ENCODE measurements around the gene AGO4. TPM values are rescaled to one million over a fixed set of nuclear protein-coding genes. Genes with fewer than 3 reads are reported as not detected.
A peak's percentile ranks its signal among the peaks of the same experiment; 100 is the strongest.

Gene AGO4
- total RNA-seq, 1 donor from 2014 or later: 26.4 TPM

DNA sequence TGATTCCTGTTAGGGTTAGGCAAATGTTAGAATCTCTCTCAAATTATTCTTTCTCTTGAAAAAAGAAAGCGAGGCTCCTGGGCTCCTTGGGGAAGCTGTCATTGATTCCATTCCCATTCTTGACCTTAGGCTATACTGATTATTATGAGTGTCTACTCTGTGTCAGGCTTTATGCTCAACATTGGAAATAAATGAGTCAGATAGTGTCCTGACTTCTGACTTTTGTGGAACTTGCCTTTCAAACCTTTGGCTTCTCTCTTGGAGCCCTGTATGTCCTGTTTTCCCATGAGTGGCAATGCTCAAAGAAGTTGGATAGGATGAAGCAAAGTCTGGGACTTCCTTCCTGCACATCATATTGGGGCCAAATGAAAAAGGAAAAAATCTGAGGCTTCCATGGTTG, 86.8 kb downstream of the AGO4 start:
- Mint-ChIP-seq H3K36me3 (peaks cover 27% of the 10 kb centered on the region), H3K27ac (no peak overlapping the region)

DNA sequence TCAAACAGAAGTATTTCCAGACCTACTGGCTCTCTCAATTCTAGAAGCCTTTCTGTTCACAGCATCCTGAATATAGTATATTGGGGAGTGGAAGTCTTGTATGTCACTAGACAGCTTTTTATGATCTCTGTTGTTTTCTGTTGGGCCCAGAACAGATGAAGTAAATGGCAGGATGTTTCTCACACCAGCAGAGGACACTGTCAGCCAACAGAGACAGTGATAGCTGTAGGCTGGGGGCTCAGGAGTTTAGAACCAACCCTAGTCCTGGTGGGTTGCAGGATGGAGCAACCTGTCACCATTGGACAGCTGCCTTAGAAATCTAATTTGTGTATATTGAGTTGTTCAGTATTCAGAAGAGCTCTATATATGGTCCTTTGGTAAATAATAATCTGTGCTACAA, 92.1 kb downstream of the AGO4 start:
- H3K36me3 ChIP-seq: no peaks in the 10 kb centered on the region
- H3K36me3 Mint-ChIP-seq: peaks cover 34% of the 10 kb centered on the region
- H2AFZ ChIP-seq (replicated peaks): no peak overlapping the region
- no peak for DNase-seq (ENCODE audit: low spot score)
- no peaks in the 10 kb centered on the region for H3K9me3 Mint-ChIP-seq
- no peak overlapping the region for H3K27ac Mint-ChIP-seq
- no peak overlapping the region for H3K4me2 ChIP-seq
- no peak overlapping the region for H3K27ac ChIP-seq
- no peaks in the 10 kb centered on the region for H3K4me1 ChIP-seq
- H3K4me3 ChIP-seq: no peak overlapping the region
- H3F3A ChIP-seq (ENCODE audit: low read depth): no peaks in the 10 kb centered on the region
- H3K79me2 ChIP-seq (ENCODE audit: low read depth): no peaks in the 10 kb centered on the region
- TF ChIP-seq EZH2 (IDR thresholded peaks at IDR 0.05) (no peak), EZH2phosphoT487 (IDR thresholded peaks at IDR 0.05) (no peak)
- TF ChIP-seq, protein P1, sequence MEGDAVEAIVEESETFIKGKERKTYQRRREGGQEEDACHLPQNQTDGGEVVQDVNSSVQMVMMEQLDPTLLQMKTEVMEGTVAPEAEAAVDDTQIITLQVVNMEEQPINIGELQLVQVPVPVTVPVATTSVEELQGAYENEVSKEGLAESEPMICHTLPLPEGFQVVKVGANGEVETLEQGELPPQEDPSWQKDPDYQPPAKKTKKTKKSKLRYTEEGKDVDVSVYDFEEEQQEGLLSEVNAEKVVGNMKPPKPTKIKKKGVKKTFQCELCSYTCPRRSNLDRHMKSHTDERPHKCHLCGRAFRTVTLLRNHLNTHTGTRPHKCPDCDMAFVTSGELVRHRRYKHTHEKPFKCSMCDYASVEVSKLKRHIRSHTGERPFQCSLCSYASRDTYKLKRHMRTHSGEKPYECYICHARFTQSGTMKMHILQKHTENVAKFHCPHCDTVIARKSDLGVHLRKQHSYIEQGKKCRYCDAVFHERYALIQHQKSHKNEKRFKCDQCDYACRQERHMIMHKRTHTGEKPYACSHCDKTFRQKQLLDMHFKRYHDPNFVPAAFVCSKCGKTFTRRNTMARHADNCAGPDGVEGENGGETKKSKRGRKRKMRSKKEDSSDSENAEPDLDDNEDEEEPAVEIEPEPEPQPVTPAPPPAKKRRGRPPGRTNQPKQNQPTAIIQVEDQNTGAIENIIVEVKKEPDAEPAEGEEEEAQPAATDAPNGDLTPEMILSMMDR (IDR thresholded peaks at IDR 0.05): peak; percentile 9
- no peaks in the 10 kb centered on the region for H3K4me1 Mint-ChIP-seq
- H3K4me3 Mint-ChIP-seq: no peak overlapping the region
- H3K27me3 ChIP-seq: no peaks in the 10 kb centered on the region
- no peak overlapping the region for H3K9ac ChIP-seq
- H3K27me3 Mint-ChIP-seq (ENCODE audit: insufficient read depth, low read depth): peaks cover 2% of the 10 kb centered on the region
- peaks cover 8% of the 10 kb centered on the region for H4K20me1 ChIP-seq (ENCODE audit: low read depth)
- no peaks in the 10 kb centered on the region for H3K9me3 ChIP-seq (ENCODE audit: low read depth)

More for the DNA sequence above, 86.8 kb downstream of the AGO4 start:
- Histone ChIP-seq H3K9me3 (ENCODE audit: low read depth) (no peaks in the 10 kb centered on the region), H3K4me1 (no peaks in the 10 kb centered on the region), H3K9ac (no peak overlapping the region), H3K4me2 (no peak overlapping the region), H2AFZ (replicated peaks) (no peak overlapping the region), H4K20me1 (ENCODE audit: low read depth) (peaks cover 36% of the 10 kb centered on the region), H3K79me2 (ENCODE audit: low read depth) (peaks cover 8% of the 10 kb centered on the region), H3K4me3 (no peak overlapping the region), H3K36me3 (peaks cover 10% of the 10 kb centered on the region), H3K27me3 (no peaks in the 10 kb centered on the region), H3F3A (ENCODE audit: low read depth) (no peaks in the 10 kb centered on the region), H3K27ac (no peak overlapping the region)
- TF ChIP-seq, protein P1 (IDR thresholded peaks at IDR 0.05): no peak
- no peak for TF ChIP-seq EZH2 (IDR thresholded peaks at IDR 0.05)
- TF ChIP-seq EZH2phosphoT487 (IDR thresholded peaks at IDR 0.05): no peak
- H3K27me3 Mint-ChIP-seq (ENCODE audit: insufficient read depth, low read depth): no peaks in the 10 kb centered on the region
- no peaks in the 10 kb centered on the region for H3K4me1 Mint-ChIP-seq
- DNase-seq (ENCODE audit: low spot score): no peak
- H3K9me3 Mint-ChIP-seq: no peaks in the 10 kb centered on the region
- no peak overlapping the region for H3K4me3 Mint-ChIP-seq

DNA sequence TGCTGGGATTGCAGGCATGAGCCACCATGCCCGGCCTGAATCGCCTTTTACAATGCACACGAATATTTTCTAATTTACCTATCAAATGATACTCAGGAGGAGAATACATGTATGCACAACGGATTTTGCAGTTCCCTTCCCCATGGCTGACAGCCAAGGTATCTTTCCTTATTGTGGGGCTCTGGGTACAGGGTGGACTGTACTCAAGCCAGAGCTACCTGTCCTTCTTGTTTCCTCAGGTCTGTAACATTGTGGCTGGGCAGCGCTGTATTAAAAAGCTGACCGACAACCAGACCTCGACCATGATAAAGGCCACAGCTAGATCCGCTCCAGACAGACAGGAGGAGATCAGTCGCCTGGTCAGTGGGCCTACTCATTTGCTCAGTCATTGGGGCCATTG, 93.4 kb downstream of the AGO4 start:
- Histone ChIP-seq H4K20me1 (ENCODE audit: low read depth) (peaks cover 8% of the 10 kb centered on the region), H3K79me2 (ENCODE audit: low read depth) (no peaks in the 10 kb centered on the region), H2AFZ (replicated peaks) (no peak overlapping the region), H3K27me3 (no peaks in the 10 kb centered on the region), H3K4me1 (no peaks in the 10 kb centered on the region), H3F3A (ENCODE audit: low read depth) (no peaks in the 10 kb centered on the region), H3K9ac (no peak overlapping the region), H3K4me3 (no peak overlapping the region), H3K36me3 (no peaks in the 10 kb centered on the region), H3K27ac (no peak overlapping the region), H3K4me2 (no peak overlapping the region), H3K9me3 (ENCODE audit: low read depth) (no peaks in the 10 kb centered on the region)
- no peak overlapping the region for H3K27ac Mint-ChIP-seq
- peaks cover 34% of the 10 kb centered on the region for H3K36me3 Mint-ChIP-seq
- H3K4me1 Mint-ChIP-seq: no peaks in the 10 kb centered on the region
- H3K27me3 Mint-ChIP-seq (ENCODE audit: insufficient read depth, low read depth): peaks cover 2% of the 10 kb centered on the region
- DNase-seq (ENCODE audit: low spot score): no peak
- TF ChIP-seq EZH2phosphoT487 (IDR thresholded peaks at IDR 0.05) (no peak), EZH2 (IDR thresholded peaks at IDR 0.05) (no peak)
- TF ChIP-seq, protein P1 (IDR thresholded peaks at IDR 0.05): no peak
- no peaks in the 10 kb centered on the region for H3K9me3 Mint-ChIP-seq
- H3K4me3 Mint-ChIP-seq: no peak overlapping the region

All from neural progenitor cell (in vitro differentiated cells).